T-cell (primary cell): ENCODE results near the gene OSCP1. TPM values are rescaled to one million over a fixed set of nuclear protein-coding genes. Genes with fewer than 3 reads are reported as not detected.
"Not testable (repeated sequence)": the region's sequence is repeated elsewhere in the genome, so short reads cannot be mapped to it uniquely, and the experiment has no call there.

ENCODE experiments used
- ATAC-seq, 4 experiments: fragments of 200-7000 bp in 3 of 4; fragments of 150-1000 bp in 1 of 4; cut with Tn5 transposase; replicated peaks in 1 of 4; 1 replicate in 3 of 4; 2 replicates in 1 of 4; pipeline ENCODE4 v1.10.0; 2021; ENCODE audit warnings: moderate library complexity in 3 of 4, mild to moderate bottlenecking in 2 of 4, moderate number of reproducible peaks in 1 of 4
- CTCF ChIA-PET, 2 donors: fragments of 300-600 bp; sonication (Branson Sonifier 250); formaldehyde crosslinking; loops; one replicate each; lab custom pipeline; 2022; ENCODE audit warnings: antibody characterized with exemption in 2 of 2; lab: Charles Lee
- POLR2A ChIA-PET, 2 donors: fragments of 300-600 bp; sonication (Branson Sonifier 250); formaldehyde crosslinking; loops; one replicate each; lab custom pipeline; 2022; ENCODE audit warnings: antibody characterized with exemption in 2 of 2; lab: Charles Lee
- DNase-seq, 35 experiments: peaks; one replicate each; pipeline versions ENCODE4 v3.0.0 to v3.0.0-alpha.2; 2013 to 2023
- H3K27ac ChIP-seq: one replicate; pipeline ENCODE4 v1.5.1; 2013; ENCODE audit warnings: low read length
- H3K27me3 ChIP-seq, 2 experiments: replicated peaks in 1 of 2; 1 replicate in 1 of 2; 2 replicates in 1 of 2; pipeline versions ENCODE4 v1.6.1 to v1.7.0; 2013; ENCODE audit warnings: low read length in 1 of 2, mixed read lengths in 1 of 2; ENCODE audit not compliant: control insufficient read depth in 2 of 2, insufficient read depth in 2 of 2; ENCODE audit errors: extremely low read depth in 1 of 2
- H3K36me3 ChIP-seq, 2 donors: 1 replicate in 1 of 2; 2 replicates in 1 of 2; pipeline versions ENCODE4 v1.6.1 to v1.7.0; 2013; ENCODE audit warnings: low read length in 1 of 2; ENCODE audit not compliant: control insufficient read depth in 2 of 2, insufficient read depth in 1 of 2; ENCODE audit errors: extremely low read depth in 1 of 2
- H3K4me1 ChIP-seq, 2 experiments: 1 replicate in 1 of 2; 2 replicates in 1 of 2; pipeline versions ENCODE4 v1.6.1 to v1.7.0; 2013; ENCODE audit warnings: low read length in 2 of 2, mixed read lengths in 1 of 2; ENCODE audit not compliant: insufficient read depth in 2 of 2, control insufficient read depth in 1 of 2; ENCODE audit errors: extremely low read depth in 1 of 2
- H3K4me3 ChIP-seq, 2 donors: 1 replicate in 1 of 2; 2 replicates in 1 of 2; pipeline versions ENCODE4 v1.5.1 to v1.7.0; 2013; ENCODE audit warnings: mild to moderate bottlenecking in 2 of 2, low read length in 1 of 2, moderate library complexity in 1 of 2; ENCODE audit not compliant: control insufficient read depth in 1 of 2; ENCODE audit errors: extremely low read depth in 1 of 2
- H3K9me3 ChIP-seq: 2 replicates; pipeline ENCODE4 v1.7.0; 2013
- H3K27ac Mint-ChIP-seq, 2 donors: one replicate each; pipeline ENCODE4 v1.8.0; 2020 to 2021; ENCODE audit warnings: mild to moderate bottlenecking in 2 of 2, mixed read lengths in 2 of 2
- H3K27me3 Mint-ChIP-seq, 2 donors: one replicate each; pipeline ENCODE4 v1.8.0; 2021 to 2022; ENCODE audit warnings: mixed read lengths in 2 of 2
- H3K36me3 Mint-ChIP-seq: one replicate; pipeline ENCODE4 v1.8.0; 2021; ENCODE audit warnings: mixed read lengths
- H3K4me1 Mint-ChIP-seq, 3 donors: one replicate each; pipeline ENCODE4 v1.8.0; 2020 to 2022; ENCODE audit warnings: mixed read lengths in 3 of 3, mild to moderate bottlenecking in 1 of 3
- H3K4me3 Mint-ChIP-seq, 3 donors: one replicate each; pipeline ENCODE4 v1.8.0; 2020 to 2022; ENCODE audit warnings: mild to moderate bottlenecking in 3 of 3, mixed read lengths in 3 of 3, moderate library complexity in 3 of 3
- H3K9me3 Mint-ChIP-seq, 3 donors: one replicate each; pipeline ENCODE4 v1.8.0; 2020 to 2022; ENCODE audit warnings: mixed read lengths in 3 of 3
- WGBS: methylation state at CpG from one replicate; pipeline ENCODE4 v1.1.5; 2013; ENCODE audit warnings: missing lambda C conversion rate; ENCODE audit not compliant: insufficient coverage; 5-methylcytosine and 5-hydroxymethylcytosine counted together
- total RNA-seq, 35 experiments: library from RNA in 6 of 35; stranded (reverse) in 6 of 35; fragments of 120-200 nt in 1 of 35; gene quantifications; one replicate each; pipeline versions ENCODE4 v1.2.1 to v1.2.4 and lab custom pipeline; 2013 to 2026

The OSCP1 gene, protein sequence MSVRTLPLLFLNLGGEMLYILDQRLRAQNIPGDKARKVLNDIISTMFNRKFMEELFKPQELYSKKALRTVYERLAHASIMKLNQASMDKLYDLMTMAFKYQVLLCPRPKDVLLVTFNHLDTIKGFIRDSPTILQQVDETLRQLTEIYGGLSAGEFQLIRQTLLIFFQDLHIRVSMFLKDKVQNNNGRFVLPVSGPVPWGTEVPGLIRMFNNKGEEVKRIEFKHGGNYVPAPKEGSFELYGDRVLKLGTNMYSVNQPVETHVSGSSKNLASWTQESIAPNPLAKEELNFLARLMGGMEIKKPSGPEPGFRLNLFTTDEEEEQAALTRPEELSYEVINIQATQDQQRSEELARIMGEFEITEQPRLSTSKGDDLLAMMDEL
- total RNA-seq (1 to 10 TPM in 1 of 5 donors, under 1 TPM in 4; 0.32 to 1.3 (median 0.68) TPM), total RNA-seq (lab: John Stamatoyannopoulos, UW) (0.07 to 1.9 (median 0.42) reads per million in 29 experiments)
- 0.77 TPM for total RNA-seq (2013)

DNA sequence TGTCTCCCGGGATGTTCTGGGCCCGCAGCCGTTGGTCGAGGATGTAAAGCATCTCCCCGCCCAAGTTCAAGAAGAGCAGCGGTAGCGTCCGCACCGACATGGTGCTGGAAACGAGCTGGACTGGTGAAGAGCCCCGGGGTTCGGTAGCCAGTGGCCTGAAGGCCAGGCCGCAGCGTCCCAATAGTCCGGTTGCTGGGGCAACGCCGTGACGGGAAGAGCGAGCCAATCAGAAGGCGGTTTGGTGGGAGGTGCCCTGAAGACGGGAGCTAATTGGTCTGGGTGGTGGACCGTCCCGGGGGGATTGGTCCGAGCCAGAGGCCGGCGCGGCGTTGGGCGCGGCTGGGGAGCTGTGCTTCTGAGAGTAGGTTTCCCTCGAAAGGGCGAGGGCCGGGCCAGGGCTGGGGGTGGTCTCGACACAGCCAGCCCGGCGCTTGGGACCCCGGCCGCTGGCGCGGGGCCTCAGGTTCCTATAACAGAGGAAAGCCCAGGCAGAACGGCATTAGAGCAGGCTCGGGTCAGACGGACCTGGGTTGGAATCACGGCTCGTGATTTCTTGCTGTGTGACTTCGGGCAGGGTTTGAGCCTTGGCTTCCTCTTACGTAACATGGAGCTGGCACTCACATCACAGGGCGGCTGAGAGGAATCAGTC, at the start of gene OSCP1:
Gene OSCP1 (minus strand): TSS at position 182 of the 649 bp plus-strand sequence. CDS start 82 bp downstream, at position 100.
- no peaks in the 10 kb centered on the region for H3K27me3 Mint-ChIP-seq
- peak within 1 kb of the TSS; percentile 85 to 88 (median 87) for H3K4me3 Mint-ChIP-seq
- ChIA-PET POLR2A (interaction anchor here (0.6 to 2.0 kb wide), 5 partner anchors 9 to 891 kb away, joined by 3 to 13 read pairs (median 8); partner anchors contain the start of gene MRPS15 (in 2 of the 2)), CTCF (interaction anchor here (0.6 to 1.0 kb wide), 4 partner anchors 13 to 1589 kb away, joined by 3 to 9 read pairs (median 5); partner anchors contain the start of gene MRPS15 (in 1 of the 2))
- Histone ChIP-seq H3K36me3 (peaks cover 3 to 11% of the 10 kb centered on the region in 2 donors), H3K27ac (peak within 1 kb of the TSS; percentile 77), H3K4me1 (peaks cover 0 to 13% of the 10 kb centered on the region in 2 experiments), H3K27me3 (no peaks in the 10 kb centered on the region), H3K4me3 (peak within 1 kb of the TSS; percentile 62 to 80), H3K9me3 (no peaks in the 10 kb centered on the region)
- ATAC-seq (peak; percentile 96 to 99 (median 98)), DNase-seq (peak; percentile 69 to 94 (median 81))
- H3K9me3 Mint-ChIP-seq: no peaks in the 10 kb centered on the region
- H3K4me1 Mint-ChIP-seq: peaks cover 17 to 24% (median 22%) of the 10 kb centered on the region in 3 donors
- WGBS: 2% methylated on average over 48 of the region's 48 CpGs
- H3K36me3 Mint-ChIP-seq: peaks cover 7% of the 10 kb centered on the region
- peak within 1 kb of the TSS; percentile 87 to 94 for H3K27ac Mint-ChIP-seq

DNA sequence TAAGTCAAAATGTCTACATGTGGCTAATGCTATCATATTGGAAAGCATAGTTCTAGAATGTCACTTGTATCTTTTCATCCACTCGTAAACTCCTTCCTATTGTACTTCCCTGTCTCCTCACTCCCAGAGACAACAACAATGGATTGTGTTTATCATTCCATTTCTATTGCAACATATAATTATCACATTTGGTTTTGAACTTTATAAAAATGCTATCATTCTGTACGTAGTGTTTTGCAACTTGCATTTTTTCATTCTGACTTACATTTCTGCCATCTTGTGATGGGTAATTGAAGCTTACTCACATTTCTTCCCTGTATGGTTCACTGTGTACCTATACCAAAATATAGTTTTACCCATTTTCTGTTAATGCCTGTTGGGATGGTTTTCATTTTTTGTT, 47.0 kb upstream of the OSCP1 start:
- H3K4me3 Mint-ChIP-seq: no peak overlapping the region

DNA sequence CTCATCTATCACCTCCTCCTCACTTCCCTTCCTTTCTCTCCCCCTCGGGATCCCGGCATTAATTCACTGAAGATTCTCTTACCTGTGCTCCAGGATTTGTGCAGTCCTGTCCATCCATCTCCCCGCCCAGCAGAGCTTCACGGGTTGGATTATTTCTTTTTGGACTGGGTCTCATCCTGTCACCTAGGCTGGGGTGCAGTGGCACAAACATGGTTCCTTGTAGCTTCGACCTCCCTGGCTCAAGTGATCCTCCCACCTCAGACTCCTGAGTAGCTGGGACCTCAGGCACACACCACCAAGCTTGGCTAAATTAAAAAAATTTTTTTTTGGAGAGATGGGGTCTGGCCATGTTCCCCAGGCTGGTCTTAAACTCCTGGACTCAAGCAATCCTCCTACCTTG, 44.7 kb upstream of the OSCP1 start:
- no peaks in the 10 kb centered on the region for H3K36me3 ChIP-seq
- no peak overlapping the region for H3K27ac Mint-ChIP-seq
- no peaks in the 10 kb centered on the region for H3K9me3 Mint-ChIP-seq
- DNase-seq: no peak
- ChIA-PET POLR2A (no interaction called here), CTCF (no interaction called here)
- H3K4me3 ChIP-seq: no peak overlapping the region
- no peak overlapping the region for H3K4me3 Mint-ChIP-seq
- peaks cover 0 to 11% of the 10 kb centered on the region in 2 experiments for H3K27me3 ChIP-seq
- WGBS: 83% methylated on average over 4 of the region's 5 CpGs
- ATAC-seq: no peak
- no peaks in the 10 kb centered on the region for H3K4me1 ChIP-seq
- H3K36me3 Mint-ChIP-seq: no peaks in the 10 kb centered on the region
- H3K27me3 Mint-ChIP-seq: peaks cover 0 to 13% of the 10 kb centered on the region in 2 donors
- H3K4me1 Mint-ChIP-seq: no peaks in the 10 kb centered on the region
- H3K9me3 ChIP-seq: no peaks in the 10 kb centered on the region
- H3K27ac ChIP-seq: no peak overlapping the region

More for the DNA sequence above, 47.0 kb upstream of the OSCP1 start:
- Mint-ChIP-seq H3K27me3 (peaks cover 0 to 11% of the 10 kb centered on the region in 2 donors), H3K36me3 (no peaks in the 10 kb centered on the region), H3K9me3 (no peaks in the 10 kb centered on the region), H3K27ac (no peak overlapping the region), H3K4me1 (no peaks in the 10 kb centered on the region)
- ATAC-seq: no peak
- H3K36me3 ChIP-seq: no peaks in the 10 kb centered on the region
- H3K9me3 ChIP-seq: no peaks in the 10 kb centered on the region
- peaks cover 0 to 11% of the 10 kb centered on the region in 2 experiments for H3K27me3 ChIP-seq
- ChIA-PET POLR2A (no interaction called here), CTCF (no interaction called here)
- H3K4me1 ChIP-seq: no peaks in the 10 kb centered on the region
- WGBS: no CpG with 5 or more reads among the region's 2 CpGs
- no peak overlapping the region for H3K4me3 ChIP-seq
- DNase-seq: no peak
- no peak overlapping the region for H3K27ac ChIP-seq

DNA sequence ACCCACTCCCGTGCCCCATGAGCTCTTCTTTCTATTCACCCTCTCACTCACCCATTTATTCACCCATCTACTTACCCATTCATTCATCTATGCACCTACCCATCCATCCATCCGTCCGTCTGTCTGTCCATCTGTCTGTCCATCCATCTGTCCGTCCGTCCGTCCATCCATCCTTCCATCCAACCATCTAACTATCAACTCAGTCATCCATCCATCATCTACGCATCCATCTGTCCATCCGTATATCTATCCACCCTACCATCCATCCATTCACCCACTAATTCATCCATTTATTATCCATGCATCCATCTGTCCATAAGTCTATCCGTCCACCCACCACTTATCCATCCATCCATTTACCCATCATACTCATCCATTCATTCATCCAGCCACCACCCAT, 43.3 kb upstream of the OSCP1 start:
- no peaks in the 10 kb centered on the region for H3K9me3 Mint-ChIP-seq
- no peak overlapping the region for H3K27ac Mint-ChIP-seq
- no peaks in the 10 kb centered on the region for H3K36me3 ChIP-seq
- POLR2A ChIA-PET: no interaction called here
- no peak overlapping the region for H3K27ac ChIP-seq
- no peak overlapping the region for H3K4me3 Mint-ChIP-seq
- H3K4me1 Mint-ChIP-seq: no peaks in the 10 kb centered on the region
- H3K27me3 Mint-ChIP-seq: peaks cover 0 to 13% of the 10 kb centered on the region in 2 donors
- H3K27me3 ChIP-seq: peaks cover 0 to 11% of the 10 kb centered on the region in 2 experiments
- ATAC-seq (no peak), DNase-seq (no peak)
- CTCF ChIA-PET: no interaction called here
- H3K4me1 ChIP-seq: no peaks in the 10 kb centered on the region
- no peak overlapping the region for H3K4me3 ChIP-seq
- no peaks in the 10 kb centered on the region for H3K9me3 ChIP-seq
- 88% methylated on average over 9 of the region's 9 CpGs for WGBS
- H3K36me3 Mint-ChIP-seq: no peaks in the 10 kb centered on the region

DNA sequence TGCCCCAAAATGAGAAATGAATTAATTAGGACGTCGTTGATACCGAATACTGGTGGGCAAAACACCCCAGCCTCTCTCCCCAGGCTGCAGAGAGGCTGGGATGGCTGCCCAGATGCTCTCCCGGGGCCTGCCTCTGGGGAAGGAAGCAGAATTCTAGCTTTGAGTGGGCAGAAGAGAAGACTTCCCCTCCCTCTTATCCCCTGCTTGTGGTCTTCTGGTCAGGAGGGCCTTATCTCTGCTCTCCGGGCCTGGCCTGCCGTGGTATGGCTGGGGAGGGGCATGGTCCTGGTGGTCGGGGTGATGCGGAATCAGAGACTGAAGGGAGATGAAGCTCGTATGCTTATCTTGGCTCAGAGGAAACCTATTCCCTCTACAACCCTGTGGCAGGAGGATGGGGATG, 42.2 kb upstream of the OSCP1 start:
- Histone ChIP-seq H3K9me3 (no peaks in the 10 kb centered on the region), H3K4me3 (no peak overlapping the region), H3K4me1 (no peaks in the 10 kb centered on the region), H3K27me3 (peaks cover 0 to 20% of the 10 kb centered on the region in 2 experiments), H3K36me3 (no peaks in the 10 kb centered on the region), H3K27ac (no peak overlapping the region)
- DNase-seq (no peak), ATAC-seq (no peak)
- Mint-ChIP-seq H3K4me3 (no peak overlapping the region), H3K4me1 (no peaks in the 10 kb centered on the region), H3K27ac (no peak overlapping the region), H3K36me3 (no peaks in the 10 kb centered on the region), H3K27me3 (peaks cover 0 to 13% of the 10 kb centered on the region in 2 donors), H3K9me3 (no peaks in the 10 kb centered on the region)
- CTCF ChIA-PET: no interaction called here
- WGBS: 53% methylated on average over 3 of the region's 9 CpGs
- POLR2A ChIA-PET: no interaction called here

DNA sequence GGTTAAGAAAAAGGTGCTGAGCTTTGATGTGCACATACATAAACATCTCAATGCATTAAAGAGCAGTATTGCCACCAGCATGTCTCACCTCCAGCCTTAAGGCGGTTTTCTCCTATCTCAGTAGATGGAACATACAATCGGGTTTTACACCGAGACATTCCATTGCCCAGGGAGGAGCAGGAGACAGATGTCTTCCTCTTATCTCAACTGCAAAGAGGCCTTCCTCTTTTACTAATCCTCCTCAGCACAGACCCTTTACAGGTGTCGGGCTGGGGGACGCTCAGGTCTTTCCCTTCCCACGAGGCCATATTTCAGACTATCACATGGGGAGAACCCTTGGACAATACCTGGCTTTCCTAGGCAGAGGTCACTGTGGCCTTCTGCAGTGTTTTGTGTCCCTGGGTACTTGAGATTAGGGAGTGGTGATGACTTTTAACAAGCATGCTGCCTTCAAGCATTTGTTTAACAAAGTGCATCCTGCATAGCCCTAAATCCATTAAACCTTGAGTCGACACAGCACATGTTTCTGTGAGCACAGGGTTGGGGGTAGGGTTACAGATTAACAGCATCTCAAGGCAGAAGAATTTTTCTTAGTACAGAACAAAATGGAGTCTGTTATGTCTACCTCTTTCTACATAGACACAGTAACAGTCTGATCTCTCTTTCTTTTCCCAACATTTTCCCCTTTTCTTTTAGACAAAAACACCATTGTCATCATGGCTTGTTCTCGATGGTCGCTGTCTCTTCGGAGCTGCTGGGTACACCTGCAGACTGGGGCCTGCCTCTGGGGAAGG, 39.2 kb upstream of the OSCP1 start:
- H3K9me3 ChIP-seq, H3K27me3 Mint-ChIP-seq, H3K36me3 Mint-ChIP-seq, ATAC-seq, CTCF ChIA-PET, DNase-seq, H3K27ac Mint-ChIP-seq, H3K36me3 ChIP-seq, H3K27ac ChIP-seq, H3K4me1 ChIP-seq, H3K4me3 Mint-ChIP-seq, H3K4me1 Mint-ChIP-seq, H3K4me3 ChIP-seq, POLR2A ChIA-PET, H3K9me3 Mint-ChIP-seq: not testable (repeated sequence)
- 53% methylated on average over 4 of the region's 10 CpGs for WGBS
- peaks cover 0 to 17% of the 10 kb centered on the region in 2 experiments for H3K27me3 ChIP-seq
